ENCODE results near the gene TAF13. TPM values are rescaled to one million over a fixed set of nuclear protein-coding genes. Genes with fewer than 3 reads are reported as not detected.

The TAF13 gene
- total and polyA plus RNA-seq, 9 of the 15 experiments (the other 6 are each of a cell fraction or from before 2014, with no cell fraction given), result 14.9 to 77.2 (median 38.7) TPM

DNA sequence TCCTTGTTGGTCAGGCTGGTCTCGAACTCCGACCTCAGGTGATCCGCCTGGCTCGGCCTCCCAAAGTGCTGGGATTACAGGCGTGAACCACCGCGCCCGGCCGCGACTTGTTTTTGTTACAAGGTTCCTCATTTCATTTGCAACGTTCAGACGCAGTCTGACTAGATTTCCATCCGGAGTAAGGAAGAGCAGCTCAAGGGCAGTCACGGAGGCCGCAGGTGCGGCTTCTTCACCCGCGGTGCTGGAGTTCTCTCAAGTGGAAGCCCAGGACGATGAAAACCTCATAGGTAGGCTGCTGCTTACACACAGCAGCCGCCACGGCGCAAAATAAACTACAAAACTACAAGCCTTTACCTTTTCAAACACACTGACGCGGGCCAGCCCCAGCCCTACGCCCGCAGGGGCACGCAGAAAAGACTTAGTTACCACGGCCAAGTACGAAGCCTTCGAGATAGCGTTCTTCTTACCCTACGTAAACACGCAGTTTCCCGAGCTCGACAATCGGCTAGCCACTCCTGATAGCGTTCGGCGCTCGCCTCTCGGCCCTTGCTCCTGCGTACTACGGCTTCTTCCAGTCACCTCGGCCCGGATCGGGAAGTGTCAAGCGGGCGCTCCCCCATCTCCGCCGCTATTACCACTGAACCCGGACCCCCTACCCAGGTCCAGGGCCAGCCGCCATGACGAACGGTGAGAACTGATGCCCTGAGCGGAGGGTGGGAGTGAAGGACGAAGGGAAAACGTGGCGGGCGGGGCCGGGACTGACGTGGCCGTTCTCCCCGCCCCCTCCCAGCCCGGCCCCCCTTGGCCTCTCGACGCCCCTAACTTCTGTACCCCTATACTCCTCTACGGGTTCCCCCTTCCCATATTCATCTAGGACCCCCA, 14.6 kb upstream of the TAF13 start, which contains the start of gene TMEM167B (continued):
- TF ChIP-seq JUN (IDR thresholded peaks at IDR 0.05; ENCODE audit: borderline replicate concordance, low read depth, low read length), result peak; percentile 69; the same call in 1 of the 2 replicates
- peak; percentile 66; the same call in 1 of the 2 replicates for TF ChIP-seq JUN (CRISPR knock-in tag; IDR thresholded peaks at IDR 0.05; ENCODE audit: borderline replicate concordance)
- TF ChIP-seq SMARCA5 (IDR thresholded peaks at IDR 0.05), result no peak
- TF ChIP-seq BHLHE40 (IDR thresholded peaks at IDR 0.05; ENCODE audit: low read length), result peak; percentile 72
- TF ChIP-seq ELF1 (tag; IDR thresholded peaks at IDR 0.05), result peak; percentile 81
- TF ChIP-seq SMAD2 (IDR thresholded peaks at IDR 0.05; ENCODE audit: low read depth, low read length), result no peak
- TF ChIP-seq MEF2A (IDR thresholded peaks at IDR 0.05; ENCODE audit: control insufficient read depth, low read depth, low read length), result 0 out of 2 replicates have a peak, but pooled peaks have one; percentile 42
- peak; percentile 63 to 80 for TF ChIP-seq E2F6 (IDR thresholded peaks at IDR 0.05; ENCODE audit: borderline replicate concordance in 1 of 2, extremely low read depth in 1 of 2, insufficient read depth in 1 of 2, insufficient read length in 1 of 2, low read depth in 1 of 2, low read length in 1 of 2, poor library complexity in 1 of 2, severe bottlenecking in 1 of 2)
- TF ChIP-seq, protein P1, sequence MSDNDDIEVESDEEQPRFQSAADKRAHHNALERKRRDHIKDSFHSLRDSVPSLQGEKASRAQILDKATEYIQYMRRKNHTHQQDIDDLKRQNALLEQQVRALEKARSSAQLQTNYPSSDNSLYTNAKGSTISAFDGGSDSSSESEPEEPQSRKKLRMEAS (CRISPR knock-in tag; IDR thresholded peaks at IDR 0.05), result peak; percentile 82
- no peak for TF ChIP-seq ZNF717 (CRISPR knock-in tag; IDR thresholded peaks at IDR 0.05)
- TF ChIP-seq GATAD2A (IDR thresholded peaks at IDR 0.05), result peak; percentile 100
- TF ChIP-seq, protein P2, sequence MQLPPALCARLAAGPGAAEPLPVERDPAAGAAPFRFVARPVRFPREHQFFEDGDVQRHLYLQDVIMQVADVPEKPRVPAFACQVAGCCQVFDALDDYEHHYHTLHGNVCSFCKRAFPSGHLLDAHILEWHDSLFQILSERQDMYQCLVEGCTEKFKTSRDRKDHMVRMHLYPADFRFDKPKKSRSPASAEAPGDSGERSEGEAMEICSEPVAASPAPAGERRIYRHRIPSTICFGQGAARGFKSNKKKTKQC (CRISPR knock-in tag; IDR thresholded peaks at IDR 0.05), result peak; percentile 79
- TF ChIP-seq CEBPG (CRISPR knock-in tag; IDR thresholded peaks at IDR 0.05), result no peak
- no peak for TF ChIP-seq CEBPG (tag; conservative IDR thresholded peaks at IDR 0.05 in 1 of 2, IDR thresholded peaks at IDR 0.05 in 1 of 2)
- TF ChIP-seq HMG20B (CRISPR knock-in tag; IDR thresholded peaks at IDR 0.05), result no peak
- no peak for TF ChIP-seq SETDB1 (IDR thresholded peaks at IDR 0.05; ENCODE audit: low read length)
- TF ChIP-seq NRF1 (conservative IDR thresholded peaks at IDR 0.05 in 1 of 2, IDR thresholded peaks at IDR 0.05 in 1 of 2), result peak; percentile 85 to 89
- no peak for TF ChIP-seq CCNT2 (IDR thresholded peaks at IDR 0.05; ENCODE audit: borderline replicate concordance, extremely low read depth, insufficient read length, low read depth, low read length)
- TF ChIP-seq ZNF12 (CRISPR knock-in tag; IDR thresholded peaks at IDR 0.05), result peak; percentile 70; the same call in 1 of the 2 replicates
- no peak for TF ChIP-seq MAFG (tag; conservative IDR thresholded peaks at IDR 0.05)
- no peak for TF ChIP-seq SRSF3 (IDR thresholded peaks at IDR 0.05; ENCODE audit: insufficient read depth, low read length)
- TF ChIP-seq CBFA2T3 (IDR thresholded peaks at IDR 0.05), result no peak
- TF ChIP-seq ID3 (CRISPR knock-in tag; IDR thresholded peaks at IDR 0.05), result no peak
- no peak; the same call in 1 of the 2 replicates for TF ChIP-seq ID3 (tag; IDR thresholded peaks at IDR 0.05)
- TF ChIP-seq HNRNPH1 (optimal IDR thresholded peaks at IDR 0.05; ENCODE audit: low read depth, low read length), result no peak
- TF ChIP-seq ZNF174 (CRISPR knock-in tag; IDR thresholded peaks at IDR 0.05), result no peak
- TF ChIP-seq KHSRP (IDR thresholded peaks at IDR 0.05), result peak; percentile 35; the same call in 1 of the 2 replicates
- no peak for TF ChIP-seq TFAM (CRISPR knock-in tag; conservative IDR thresholded peaks at IDR 0.05)
